DMS79 treated with DMSO at 0.1 percent for 48 hours (cell line): ENCODE data around the gene RXFP3.
"Not testable (repeated sequence)": the region's sequence is repeated elsewhere in the genome, so short reads cannot be mapped to it uniquely, and the experiment has no call there.

Experiments used
- DNase-seq: peaks from one replicate; lab custom pipeline; 2025; lab: John Stamatoyannopoulos, UW

The RXFP3 gene

GRCh38 chr5:33936004-33936380, 194 bp upstream of the RXFP3 start:
- peak; percentile 21 for DNase-seq

GRCh38 chr5:33937017-33937706, 976 bp downstream of the RXFP3 start:
- no peak for DNase-seq

DNA sequence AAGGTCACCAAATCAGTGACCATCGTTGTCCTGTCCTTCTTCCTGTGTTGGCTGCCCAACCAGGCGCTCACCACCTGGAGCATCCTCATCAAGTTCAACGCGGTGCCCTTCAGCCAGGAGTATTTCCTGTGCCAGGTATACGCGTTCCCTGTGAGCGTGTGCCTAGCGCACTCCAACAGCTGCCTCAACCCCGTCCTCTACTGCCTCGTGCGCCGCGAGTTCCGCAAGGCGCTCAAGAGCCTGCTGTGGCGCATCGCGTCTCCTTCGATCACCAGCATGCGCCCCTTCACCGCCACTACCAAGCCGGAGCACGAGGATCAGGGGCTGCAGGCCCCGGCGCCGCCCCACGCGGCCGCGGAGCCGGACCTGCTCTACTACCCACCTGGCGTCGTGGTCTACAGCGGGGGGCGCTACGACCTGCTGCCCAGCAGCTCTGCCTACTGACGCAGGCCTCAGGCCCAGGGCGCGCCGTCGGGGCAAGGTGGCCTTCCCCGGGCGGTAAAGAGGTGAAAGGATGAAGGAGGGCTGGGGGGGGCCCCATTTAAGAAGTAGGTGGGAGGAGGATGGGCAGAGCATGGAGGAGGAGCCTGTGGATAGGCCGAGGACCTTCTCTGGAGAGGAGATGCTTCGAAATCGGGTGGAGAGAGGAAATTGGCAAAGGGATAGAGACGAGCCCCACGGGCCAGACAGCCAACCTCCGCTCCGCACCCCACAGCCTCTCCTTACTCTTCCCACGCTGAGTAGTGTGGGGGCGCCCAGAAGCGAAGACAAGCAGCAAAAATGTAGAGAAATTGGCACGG, 1.7 kb downstream of the RXFP3 start:
- DNase-seq: no peak

DNA sequence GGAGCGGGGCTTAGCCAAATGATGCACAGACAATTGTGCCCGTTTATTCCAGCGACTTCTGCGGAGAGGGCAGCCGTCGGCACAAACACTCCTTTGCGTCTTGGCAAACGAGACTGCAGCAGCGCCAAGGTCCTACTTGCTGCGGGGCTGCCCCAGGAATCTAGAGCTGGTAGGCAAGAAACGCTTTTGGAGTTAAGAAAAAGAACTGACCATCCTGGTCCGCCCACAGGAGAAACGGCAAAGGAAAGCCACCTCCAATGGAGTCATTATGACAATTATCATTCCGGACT, 2.3 kb downstream of the RXFP3 start:
- no peak for DNase-seq

DNA sequence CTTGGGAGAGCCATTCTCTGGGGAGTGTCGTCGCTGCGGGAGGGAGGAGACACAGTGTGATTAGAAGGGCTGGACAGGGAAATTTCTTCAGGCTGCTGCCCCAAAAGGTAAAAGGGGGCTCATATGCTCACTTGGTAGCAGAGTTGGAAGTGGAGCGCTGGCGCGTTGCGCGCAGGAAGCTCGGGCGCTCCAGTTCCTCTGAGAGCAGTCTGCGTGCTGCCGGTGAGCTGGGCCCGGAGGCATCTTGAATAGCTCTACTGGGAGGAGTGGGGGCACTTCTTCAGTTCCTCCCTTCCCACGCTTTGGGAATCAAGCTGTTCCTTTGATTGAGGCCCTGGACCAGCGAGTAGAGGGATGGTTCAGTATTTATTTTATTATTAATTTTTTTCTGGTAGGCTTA, 2.7 kb downstream of the RXFP3 start:
- DNase-seq: no peak

DNA sequence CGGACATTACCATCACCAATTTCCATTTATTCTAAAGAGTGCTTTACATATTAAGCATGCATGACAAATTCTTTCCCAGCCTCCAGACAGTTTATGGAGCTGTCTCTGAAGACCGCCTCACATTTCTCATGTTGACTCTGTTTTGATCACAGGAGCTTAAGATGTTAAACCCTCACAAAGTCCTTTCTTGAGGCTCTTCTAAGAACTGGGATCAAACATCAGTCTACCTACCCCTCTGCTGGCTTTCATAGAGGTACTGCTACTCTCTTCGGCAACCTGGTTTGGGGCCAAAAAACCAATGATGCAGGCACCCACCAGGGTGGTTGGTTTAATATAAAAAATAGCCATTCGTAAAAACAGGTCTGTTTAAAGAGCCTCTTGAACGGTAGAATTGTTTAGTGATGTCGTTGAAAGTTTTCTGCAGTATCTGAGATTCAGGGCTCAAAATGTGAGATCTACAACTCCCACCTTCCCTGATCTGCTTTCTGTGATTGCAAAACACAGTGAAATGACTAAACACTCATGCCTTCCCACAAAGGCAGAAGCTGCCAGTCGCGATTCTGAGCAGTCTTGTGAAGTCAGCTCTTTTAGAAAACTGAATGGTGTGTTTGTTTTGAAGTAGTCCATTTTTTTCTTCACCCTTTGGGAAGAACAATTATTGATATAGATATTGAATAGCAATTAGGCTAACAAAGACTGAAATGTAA, 3.5 kb downstream of the RXFP3 start:
- DNase-seq: no peak

DNA sequence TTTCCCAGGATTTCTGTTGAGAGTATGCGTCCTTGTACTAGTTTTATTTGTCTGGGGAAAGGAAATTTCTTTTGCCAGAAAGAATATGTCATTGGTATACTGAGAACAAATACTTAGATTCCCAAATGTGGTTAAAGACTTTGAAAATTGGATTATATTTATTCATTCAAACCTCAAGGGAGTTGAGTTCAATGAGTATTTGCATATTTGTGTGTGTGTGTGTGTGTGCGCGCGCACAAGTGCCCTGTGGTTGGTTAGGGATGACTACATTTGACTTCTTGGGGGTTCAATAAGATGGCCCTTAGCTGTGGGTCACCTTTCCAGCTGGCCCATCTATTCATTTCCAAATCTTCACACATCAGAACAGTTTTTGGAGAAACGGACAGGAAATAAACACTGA, 4.9 kb downstream of the RXFP3 start:
- DNase-seq: no peak

GRCh38 chr5:33944543-33945132, 8.5 kb downstream of the RXFP3 start:
- DNase-seq: no peak

DNA sequence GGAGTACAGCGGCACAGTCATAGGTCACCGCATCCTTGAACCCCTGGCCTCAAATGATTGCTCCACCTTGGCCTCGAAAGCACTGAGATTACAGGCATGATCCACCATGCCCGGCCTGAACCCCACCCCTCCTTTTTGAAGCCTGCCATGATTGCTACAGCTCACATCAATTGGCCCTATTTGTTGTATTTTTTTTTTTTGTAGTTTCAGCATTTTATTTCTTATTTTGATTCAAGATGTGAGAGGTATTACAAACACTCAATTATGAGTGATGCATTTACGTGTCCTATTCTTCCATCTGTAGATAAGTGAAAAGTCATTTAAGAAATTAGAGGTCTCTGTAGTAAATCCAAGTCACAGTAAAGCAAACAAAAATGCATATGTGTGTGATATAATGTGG, 16.0 kb downstream of the RXFP3 start:
- DNase-seq: not testable (repeated sequence)

DNA sequence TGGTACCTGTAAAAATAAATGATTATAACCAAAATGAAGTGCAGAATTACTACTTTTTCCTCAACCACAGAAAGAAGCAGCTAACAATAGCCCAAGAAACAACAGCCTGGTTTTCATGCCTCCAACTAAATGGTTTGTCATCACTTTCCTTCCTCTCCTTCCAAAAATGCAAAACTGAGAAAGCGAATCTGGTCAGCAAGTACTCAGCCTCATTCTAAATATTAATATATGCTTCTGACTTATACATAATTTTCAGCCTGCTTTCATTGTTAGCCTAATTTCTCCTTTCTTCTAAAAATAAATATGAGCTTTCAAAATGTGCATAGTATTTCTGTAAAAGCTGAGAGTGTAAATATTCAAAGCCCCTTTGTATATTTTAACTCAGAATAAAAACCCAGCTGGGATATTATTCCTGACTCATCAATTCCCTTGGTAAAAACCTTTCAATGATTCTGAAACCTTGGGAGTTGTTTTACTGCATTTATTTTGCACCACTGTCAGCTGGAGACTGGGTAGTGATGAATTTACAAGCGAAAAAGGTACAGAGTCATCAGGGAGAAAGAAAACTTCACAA, 21.5 kb downstream of the RXFP3 start:
- DNase-seq: no peak

DNA sequence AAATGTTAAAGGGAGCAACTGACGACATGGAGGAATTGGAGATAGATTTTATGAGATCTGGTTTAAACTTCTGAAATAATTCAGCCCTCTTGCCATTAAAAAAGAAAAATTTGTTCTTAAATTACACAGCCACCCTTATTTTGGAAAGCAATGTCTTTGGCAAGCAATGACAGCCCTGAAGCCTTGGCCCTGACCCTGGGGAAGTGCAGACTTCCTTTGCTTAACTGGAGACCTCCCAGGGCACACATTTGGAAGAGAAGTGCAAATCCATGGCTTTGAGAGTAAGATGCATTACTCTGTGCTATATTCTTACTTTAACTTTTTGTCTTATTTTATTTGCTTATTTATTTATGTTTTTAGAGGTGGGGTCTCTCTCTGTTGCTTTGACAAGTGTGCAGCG, 22.0 kb downstream of the RXFP3 start:
- no peak for DNase-seq

DNA sequence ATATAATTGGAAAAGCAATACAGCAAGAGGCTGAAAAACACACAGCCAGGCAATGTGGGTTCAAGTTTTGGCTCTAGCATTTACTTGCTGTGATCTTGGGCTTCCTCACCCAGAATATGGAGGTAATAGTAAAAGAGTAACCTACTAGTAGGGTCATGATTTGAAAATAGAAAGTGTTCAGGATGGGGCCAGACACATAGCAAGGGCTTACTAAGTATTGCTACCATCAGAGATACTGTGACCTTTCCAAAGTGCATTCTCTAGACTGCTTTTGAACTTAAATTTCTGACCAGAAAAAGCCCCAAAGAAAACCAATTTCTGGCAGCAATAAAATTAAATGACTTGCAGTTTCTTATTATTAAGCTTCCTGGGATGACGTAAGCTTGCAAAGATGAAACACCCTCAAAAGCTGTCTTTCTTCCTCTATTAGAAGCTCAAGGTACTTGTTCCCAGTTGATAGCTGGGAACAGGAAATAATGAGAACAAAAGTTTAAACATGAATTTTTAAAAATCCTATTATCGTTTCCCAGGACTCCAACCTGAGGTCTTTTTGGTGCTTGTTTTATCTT, 28.0 kb downstream of the RXFP3 start:
- DNase-seq: no peak

DNA sequence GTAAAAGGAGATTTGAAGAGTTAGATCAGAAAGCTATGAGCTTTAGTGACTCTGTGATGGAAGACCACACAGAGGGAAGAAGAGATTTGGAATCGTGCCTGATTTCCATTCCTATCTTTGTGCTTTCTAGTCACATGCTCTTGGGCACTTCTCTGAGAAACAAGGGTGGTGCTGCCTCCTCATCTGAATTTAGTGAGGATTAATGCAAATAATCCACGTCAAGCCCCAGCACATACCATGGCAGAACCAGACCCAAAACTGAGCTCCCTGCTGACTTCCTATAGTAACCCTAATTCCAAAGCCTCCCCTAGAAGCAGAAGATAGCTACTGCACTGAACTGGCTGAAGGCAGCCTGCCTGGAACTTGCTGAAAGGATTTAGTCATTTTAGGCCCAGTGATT, 30.6 kb downstream of the RXFP3 start:
- no peak for DNase-seq

DNA sequence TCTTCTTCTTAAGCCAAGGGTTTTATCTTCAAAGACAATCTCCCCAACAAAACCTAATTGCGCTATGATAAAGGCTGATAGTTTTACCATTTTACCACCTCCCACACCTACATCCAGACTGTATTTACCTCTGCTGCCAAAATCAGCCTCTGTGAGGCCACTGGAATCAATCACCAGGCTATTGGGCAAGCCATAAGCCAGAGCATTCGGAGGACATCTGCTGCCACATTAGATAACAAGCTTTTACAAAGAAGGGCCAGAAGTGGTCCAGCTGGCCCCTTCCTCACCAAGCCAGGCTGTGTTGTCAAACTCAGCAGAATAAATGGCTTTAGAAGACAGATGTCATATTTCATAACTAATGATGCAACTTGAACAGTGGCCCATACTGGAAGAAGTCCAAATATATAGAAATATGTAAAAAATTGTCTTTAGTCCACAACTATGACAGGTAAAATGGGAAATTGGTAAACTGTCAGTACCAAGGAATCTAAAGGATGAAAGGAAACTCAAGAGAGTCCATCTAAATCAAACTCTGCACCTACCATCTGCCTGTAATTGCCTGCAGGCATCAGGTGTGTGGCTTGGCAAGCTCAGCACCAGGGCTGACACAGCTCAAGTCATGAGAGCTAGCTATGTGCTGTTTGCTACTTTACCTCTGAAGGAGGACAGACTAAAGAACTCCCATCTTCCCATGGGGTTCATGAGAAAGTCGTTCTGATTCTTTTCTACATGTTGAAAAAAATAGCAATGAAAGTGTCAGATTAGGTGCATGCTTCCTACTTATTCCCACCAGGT, 32.2 kb downstream of the RXFP3 start:
- DNase-seq: no peak

- DNase-seq: no peak
These were observed 33.6 kb downstream of the RXFP3 start for GRCh38 chr5:33969572-33970452.

DNA sequence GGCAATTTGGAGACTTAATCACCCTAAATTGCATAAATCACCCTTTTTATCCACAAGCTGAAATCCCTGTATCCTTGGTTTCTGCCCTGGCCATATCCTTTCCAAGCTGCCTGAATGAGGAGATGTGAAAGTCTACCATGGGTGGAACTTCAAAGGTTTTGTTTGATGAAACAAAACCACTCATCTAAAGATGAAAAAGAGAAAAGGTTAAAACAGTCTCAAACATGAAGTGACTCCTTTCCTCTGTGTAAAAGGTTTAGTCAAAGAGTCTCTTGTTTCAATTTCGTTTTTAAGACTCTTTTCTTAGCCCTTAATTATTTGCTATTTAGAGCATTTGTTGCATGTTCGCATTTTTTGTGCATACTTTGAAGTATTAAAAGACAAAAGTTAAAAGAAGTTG, 37.1 kb downstream of the RXFP3 start:
- no peak for DNase-seq

GRCh38 chr5:33975852-33976251, 39.7 kb downstream of the RXFP3 start:
- DNase-seq: no peak

DNA sequence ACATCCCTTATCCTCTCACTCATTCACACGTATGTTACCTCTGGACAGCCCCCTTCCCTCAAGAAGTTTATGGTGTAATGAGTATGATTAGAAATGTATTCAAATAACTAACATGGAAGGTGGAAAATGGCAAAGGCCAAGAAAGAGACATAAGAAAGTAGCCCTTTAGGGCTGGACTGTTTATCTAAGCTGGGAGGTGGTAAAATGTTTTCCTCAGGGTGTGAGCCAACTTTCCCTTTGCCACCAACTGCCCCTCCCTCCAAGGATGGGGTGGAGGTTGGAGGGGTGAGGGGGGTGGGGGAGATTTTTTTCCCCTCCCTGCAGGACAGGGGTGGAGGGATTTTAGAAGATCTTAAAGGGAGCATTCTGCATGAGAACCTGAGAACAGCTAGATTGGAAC, 40.1 kb downstream of the RXFP3 start:
- no peak for DNase-seq

GRCh38 chr5:33978306-33978705, 42.1 kb downstream of the RXFP3 start:
- no peak for DNase-seq

DNA sequence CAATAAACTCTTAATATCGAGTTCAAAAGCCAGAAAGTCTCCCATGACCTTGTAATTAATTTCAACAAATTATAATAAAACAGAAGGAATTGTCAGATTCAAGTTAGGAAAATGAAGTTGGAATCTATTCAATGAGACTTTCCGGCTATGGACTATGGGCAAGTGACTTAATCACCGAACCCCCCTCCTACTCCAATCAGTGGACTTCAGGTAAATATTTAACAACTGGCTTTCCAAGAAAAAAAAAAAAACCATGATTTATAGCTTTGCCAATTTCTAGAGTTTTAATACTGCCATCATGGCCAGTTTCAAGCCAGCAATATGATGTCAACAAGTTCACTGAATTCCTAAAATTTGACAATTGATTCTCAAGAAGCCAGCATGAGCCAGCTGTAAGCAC, 43.8 kb downstream of the RXFP3 start:
- no peak for DNase-seq
